IMR-90 (cell line): Measurements from ENCODE around the gene DNAH5. TPM values are rescaled to one million over a fixed set of nuclear protein-coding genes. Genes with fewer than 3 reads are reported as not detected.

ENCODE experiments used
- ATAC-seq: fragments of 200-7000 bp; cut with Tn5 transposase; 2 replicates; pipeline ENCODE4 v1.9.1; 2020; ENCODE audit warnings: low read depth, mild to moderate bottlenecking, moderate library complexity
- BruUV-seq: library from RNA; stranded (reverse); fragments of 400-500 nt; replicated peaks from 2 replicates; lab custom pipeline; 2021; lab: Mats Ljungman, UMichigan
- CTCF ChIA-PET: fragments of 300-600 bp; formaldehyde crosslinking; extraction: SDS; loops from one replicate; lab custom pipeline; 2021; ENCODE audit warnings: antibody characterized with exemption; lab: Yijun Ruan, JAX
- POLR2A ChIA-PET: fragments of 300-600 bp; sonication (Branson Sonifier 250); formaldehyde crosslinking; loops from one replicate; lab custom pipeline; 2022; ENCODE audit warnings: antibody characterized with exemption; ENCODE audit not compliant: unreplicated experiment; lab: Charles Lee
- DNase-seq: peaks from one replicate; pipeline ENCODE4 v3.0.0; 2013
- H2AFZ ChIP-seq: replicated peaks from 2 replicates; pipeline ENCODE3; 2013; ENCODE audit warnings: low read length, mild to moderate bottlenecking; ENCODE audit not compliant: poor library complexity
- H2AK5ac ChIP-seq: 2 replicates; pipeline ENCODE4 v1.6.1; 2013; ENCODE audit warnings: low read depth, low read length, inconsistent platforms
- H2AK9ac ChIP-seq: replicated peaks from 2 replicates; pipeline ENCODE3; 2013; ENCODE audit warnings: mild to moderate bottlenecking, low read depth, low read length, moderate library complexity; ENCODE audit not compliant: poor library complexity
- H2BK120ac ChIP-seq: 2 replicates; pipeline ENCODE4 v1.6.1; 2013; ENCODE audit warnings: low read depth, low read length, inconsistent platforms
- H2BK15ac ChIP-seq: 3 replicates; pipeline ENCODE4 v1.6.1; 2013; ENCODE audit warnings: low read depth, low read length, inconsistent platforms
- H2BK20ac ChIP-seq: 2 replicates; pipeline ENCODE4 v1.6.1; 2013; ENCODE audit warnings: low read depth, mild to moderate bottlenecking, inconsistent platforms, low read length, moderate library complexity
- H2BK5ac ChIP-seq: 2 replicates; pipeline ENCODE4 v1.6.1; 2013; ENCODE audit warnings: mild to moderate bottlenecking, low read depth, low read length, inconsistent platforms; ENCODE audit not compliant: poor library complexity, severe bottlenecking
- H3K14ac ChIP-seq: replicated peaks from 2 replicates; pipeline ENCODE4 v1.6.1; 2013; ENCODE audit warnings: low read depth, low read length, inconsistent platforms
- H3K18ac ChIP-seq: 2 replicates; pipeline ENCODE4 v1.6.1; 2013; ENCODE audit warnings: low read depth, low read length, control low read depth
- H3K23ac ChIP-seq: 2 replicates; pipeline ENCODE4 v1.6.1; 2013; ENCODE audit warnings: low read depth, low read length, inconsistent platforms
- H3K27ac ChIP-seq: 2 replicates; pipeline ENCODE4 v1.5.1; 2013; ENCODE audit warnings: mild to moderate bottlenecking, control low read depth, low read length; ENCODE audit not compliant: insufficient read depth
- H3K27me3 ChIP-seq: 2 replicates; pipeline ENCODE4 v1.6.1; 2013; ENCODE audit warnings: low read length; ENCODE audit not compliant: control insufficient read depth, insufficient read depth
- H3K36me3 ChIP-seq: 2 replicates; pipeline ENCODE4 v1.6.1; 2013; ENCODE audit warnings: low read length, mixed read lengths; ENCODE audit not compliant: control insufficient read depth, insufficient read depth
- H3K4ac ChIP-seq: 2 replicates; pipeline ENCODE4 v1.6.1; 2013; ENCODE audit warnings: low read depth, low read length, inconsistent platforms
- H3K4me1 ChIP-seq: 2 replicates; pipeline ENCODE4 v1.6.1; 2013; ENCODE audit warnings: low read length, mixed read lengths; ENCODE audit not compliant: control insufficient read depth, insufficient read depth
- H3K4me2 ChIP-seq: 2 replicates; pipeline ENCODE4 v1.6.1; 2013; ENCODE audit warnings: low read depth, mild to moderate bottlenecking, control low read depth, low read length, moderate library complexity
- H3K4me3 ChIP-seq: 2 replicates; pipeline ENCODE4 v1.5.1; 2013; ENCODE audit warnings: low read depth, mild to moderate bottlenecking, control low read depth, low read length, moderate library complexity; ENCODE audit not compliant: insufficient read depth
- H3K56ac ChIP-seq: 2 replicates; pipeline ENCODE4 v1.6.1; 2013; ENCODE audit warnings: low read length, inconsistent platforms; ENCODE audit not compliant: insufficient read depth; ENCODE audit errors: extremely low read depth
- H3K79me1 ChIP-seq, 2 experiments: 2 replicates each; pipeline ENCODE4 v1.6.1; 2013; ENCODE audit warnings: low read length in 2 of 2, inconsistent platforms in 1 of 2, low read depth in 1 of 2
- H3K9ac ChIP-seq: 2 replicates; pipeline ENCODE4 v1.6.1; 2013; ENCODE audit warnings: low read depth, low read length, control low read depth
- H3K9me1 ChIP-seq: 2 replicates; pipeline ENCODE4 v1.6.1; 2013; ENCODE audit warnings: low read length, inconsistent platforms; ENCODE audit not compliant: insufficient read depth
- H3K9me3 ChIP-seq: 2 replicates; pipeline ENCODE4 v1.6.1; 2013; ENCODE audit warnings: low read length; ENCODE audit not compliant: control insufficient read depth, insufficient read depth
- H4K20me1 ChIP-seq: 2 replicates; pipeline ENCODE4 v1.6.1; 2013; ENCODE audit warnings: low read length, inconsistent platforms; ENCODE audit not compliant: insufficient read depth
- H4K5ac ChIP-seq: 2 replicates; pipeline ENCODE4 v1.6.1; 2013; ENCODE audit warnings: mild to moderate bottlenecking, low read depth, low read length, control low read depth
- H4K8ac ChIP-seq, 2 experiments: 2 replicates each; pipeline ENCODE4 v1.6.1; 2013; ENCODE audit warnings: low read depth in 2 of 2, low read length in 2 of 2, control low read depth in 1 of 2, inconsistent platforms in 1 of 2
- H4K91ac ChIP-seq: 2 replicates; pipeline ENCODE4 v1.6.1; 2013; ENCODE audit warnings: low read depth, low read length, inconsistent platforms; ENCODE audit not compliant: insufficient read depth
- CHD1 ChIP-seq: IDR thresholded peaks from 2 replicates; pipeline ENCODE4 v1.6.1; 2012; ENCODE audit warnings: low read depth, low read length, improper control_type of control experiment
- MAFK ChIP-seq: IDR thresholded peaks from 2 replicates; pipeline ENCODE4 v1.6.1; 2012; ENCODE audit warnings: low read depth, low read length, improper control_type of control experiment
- WGBS, 2 experiments: methylation state at CpG; one replicate each; pipeline versions ENCODE4 v1.1.5 to v1.1.7; 2013; ENCODE audit warnings: missing lambda C conversion rate in 2 of 2; ENCODE audit not compliant: insufficient read length in 1 of 2; ENCODE audit errors: extremely low coverage in 2 of 2; 5-methylcytosine and 5-hydroxymethylcytosine counted together
- dilution Hi-C: fragments of 300-500 bp; cut with HindIII; formaldehyde crosslinking; loops from one replicate; pipeline ENCODE4 v1.14.3; 2018; ENCODE audit warnings: low sequenced_read_pairs; ENCODE audit not compliant: unreplicated experiment
- in situ Hi-C: fragments of 300-500 bp; cut with MboI; formaldehyde crosslinking; loops from 3 replicates; pipeline ENCODE4 v1.14.3; 2019; ENCODE audit warnings: low sequenced_read_pairs, inconsistent platforms, mixed read lengths
- intact Hi-C: fragments of 100-400 bp; cut with micrococcal nuclease; formaldehyde crosslinking; loops from 2 replicates; pipeline ENCODE4 v1.10.0; 2022
- polyA plus RNA-seq, 3 experiments: library from polyadenylated mRNA; depleted of rRNA; stranded (reverse); fragments of >200 nt; gene quantifications; 2 replicates each; pipeline ENCODE4 v1.2.3, GENCODE V29; 2012; ENCODE audit warnings: low replicate concordance in 1 of 3
- total RNA-seq: library from RNA; depleted of rRNA; stranded (reverse); fragments of >200 nt; gene quantifications from 2 replicates; pipeline ENCODE4 v1.2.3, GENCODE V29; 2012
- TF ChIP-seq, protein P1 (sequence below): fragments of 150-350 bp; IDR thresholded peaks from 2 replicates; pipeline ENCODE4 v1.6.1; 2016; ENCODE audit warnings: low read depth, mild to moderate bottlenecking, low read length, moderate library complexity, borderline replicate concordance
- TF ChIP-seq, protein P2 (sequence below): conservative IDR thresholded peaks from 2 replicates; pipeline ENCODE4 v1.5.1; 2012; ENCODE audit warnings: mild to moderate bottlenecking, low read depth, low read length, improper control_type of control experiment

The DNAH5 gene
- total and polyA plus RNA-seq, 2 of the 4 experiments (the other 2 are of a cell fraction) = 1.9 to 4.3 TPM

DNA sequence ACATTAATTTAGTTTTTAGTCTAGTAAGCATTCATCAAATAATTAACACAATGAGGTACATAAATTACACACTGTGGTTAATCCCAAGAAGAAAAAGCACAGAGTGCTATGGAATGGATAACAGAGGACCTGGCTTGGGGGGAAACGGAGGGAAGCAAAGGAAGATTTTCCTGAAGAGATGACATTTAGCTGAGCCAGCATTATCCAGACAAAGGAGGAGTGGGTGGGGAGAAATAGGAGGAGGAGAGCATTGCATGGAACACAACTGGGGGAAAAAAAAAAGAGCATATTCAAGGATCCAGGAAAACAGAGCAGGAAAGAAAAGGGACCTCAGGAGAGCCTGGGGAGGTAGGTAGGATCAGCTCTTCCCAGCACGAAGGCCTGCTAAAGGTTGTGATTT lies 170.8 kb downstream of the DNAH5 start:
- BruUV-seq = no TSS peak
- H3K9me1 ChIP-seq = peaks cover 10% of the 10 kb centered on the region
- no peak overlapping the region for H2AK9ac ChIP-seq
- dilution Hi-C loops = no loop called here
- H2AFZ ChIP-seq = no peak overlapping the region
- H3K4me2 ChIP-seq = no peak overlapping the region
- H2BK120ac ChIP-seq = no peak overlapping the region
- no peak overlapping the region for H4K91ac ChIP-seq
- H3K27me3 ChIP-seq = no peaks in the 10 kb centered on the region
- no peak overlapping the region for H3K9ac ChIP-seq
- ATAC-seq = no peak
- H4K5ac ChIP-seq = no peak overlapping the region
- no peak overlapping the region for H4K8ac ChIP-seq
- ChIA-PET CTCF (interaction anchor here (0.6 kb wide), 1 partner anchor 43 kb away, joined by 3 read pairs; no protein-coding TSS in a partner anchor), POLR2A (no interaction called here)
- H3K4me3 ChIP-seq = no peak overlapping the region
- in situ Hi-C loops = no loop called here
- 0 out of 2 replicates have a peak overlapping the region, but pooled peaks have one; percentile 1 for H2AK5ac ChIP-seq
- H3K18ac ChIP-seq = no peak overlapping the region
- WGBS, 2 experiments = 100% methylated on average over 2 of the region's 2 CpGs; no CpG with 5 or more reads in 1 of the 2 experiments
- H3K4ac ChIP-seq = no peak overlapping the region
- H2BK20ac ChIP-seq = no peak overlapping the region
- no peak overlapping the region for H3K23ac ChIP-seq
- no peak overlapping the region for H2BK15ac ChIP-seq
- intact Hi-C loops = loop anchor here (5.0 kb wide), 1 partner anchor 111 kb away; no protein-coding TSS in a partner anchor
- H2BK5ac ChIP-seq = no peak overlapping the region
- peaks cover 14% of the 10 kb centered on the region for H3K4me1 ChIP-seq
- H3K27ac ChIP-seq = no peak overlapping the region
- no peaks in the 10 kb centered on the region for H4K20me1 ChIP-seq
- no peaks in the 10 kb centered on the region for H3K9me3 ChIP-seq
- H3K56ac ChIP-seq = no peak overlapping the region
- H3K36me3 ChIP-seq = peaks cover 11% of the 10 kb centered on the region
- no peak overlapping the region for H3K14ac ChIP-seq
- DNase-seq = no peak
- no peak for TF ChIP-seq CHD1
- TF ChIP-seq, protein P1, sequence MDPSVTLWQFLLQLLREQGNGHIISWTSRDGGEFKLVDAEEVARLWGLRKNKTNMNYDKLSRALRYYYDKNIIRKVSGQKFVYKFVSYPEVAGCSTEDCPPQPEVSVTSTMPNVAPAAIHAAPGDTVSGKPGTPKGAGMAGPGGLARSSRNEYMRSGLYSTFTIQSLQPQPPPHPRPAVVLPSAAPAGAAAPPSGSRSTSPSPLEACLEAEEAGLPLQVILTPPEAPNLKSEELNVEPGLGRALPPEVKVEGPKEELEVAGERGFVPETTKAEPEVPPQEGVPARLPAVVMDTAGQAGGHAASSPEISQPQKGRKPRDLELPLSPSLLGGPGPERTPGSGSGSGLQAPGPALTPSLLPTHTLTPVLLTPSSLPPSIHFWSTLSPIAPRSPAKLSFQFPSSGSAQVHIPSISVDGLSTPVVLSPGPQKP = no peak
- TF ChIP-seq, protein P2, sequence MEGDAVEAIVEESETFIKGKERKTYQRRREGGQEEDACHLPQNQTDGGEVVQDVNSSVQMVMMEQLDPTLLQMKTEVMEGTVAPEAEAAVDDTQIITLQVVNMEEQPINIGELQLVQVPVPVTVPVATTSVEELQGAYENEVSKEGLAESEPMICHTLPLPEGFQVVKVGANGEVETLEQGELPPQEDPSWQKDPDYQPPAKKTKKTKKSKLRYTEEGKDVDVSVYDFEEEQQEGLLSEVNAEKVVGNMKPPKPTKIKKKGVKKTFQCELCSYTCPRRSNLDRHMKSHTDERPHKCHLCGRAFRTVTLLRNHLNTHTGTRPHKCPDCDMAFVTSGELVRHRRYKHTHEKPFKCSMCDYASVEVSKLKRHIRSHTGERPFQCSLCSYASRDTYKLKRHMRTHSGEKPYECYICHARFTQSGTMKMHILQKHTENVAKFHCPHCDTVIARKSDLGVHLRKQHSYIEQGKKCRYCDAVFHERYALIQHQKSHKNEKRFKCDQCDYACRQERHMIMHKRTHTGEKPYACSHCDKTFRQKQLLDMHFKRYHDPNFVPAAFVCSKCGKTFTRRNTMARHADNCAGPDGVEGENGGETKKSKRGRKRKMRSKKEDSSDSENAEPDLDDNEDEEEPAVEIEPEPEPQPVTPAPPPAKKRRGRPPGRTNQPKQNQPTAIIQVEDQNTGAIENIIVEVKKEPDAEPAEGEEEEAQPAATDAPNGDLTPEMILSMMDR = no peak
- TF ChIP-seq MAFK = peak; percentile 82
- no peaks in the 10 kb centered on the region for H3K79me1 ChIP-seq
